SU-DHL-6 (cell line): ENCODE data around the gene SRD5A3.

Experiments used
- H2AFZ ChIP-seq: fragments of 200-600 bp; sonication (generic); 2 replicates; pipeline ENCODE4 v1.6.1; 2014; ENCODE audit warnings: low read depth, mild to moderate bottlenecking, moderate library complexity, mixed read lengths, antibody characterized with exemption, low read length; ENCODE audit not compliant: severe bottlenecking
- H3F3A ChIP-seq: fragments of 200-600 bp; shearing (Covaris generic); 2 replicates; pipeline ENCODE4 v1.6.0; 2016; ENCODE audit warnings: antibody characterized with exemption, mild to moderate bottlenecking; ENCODE audit not compliant: insufficient read depth
- H3K27ac ChIP-seq: fragments of 200-600 bp; sonication (generic); 2 replicates; pipeline ENCODE4 v1.5.1; 2016; ENCODE audit warnings: low read depth, mild to moderate bottlenecking, low read length, moderate library complexity, mixed read lengths
- H3K27me3 ChIP-seq: fragments of 200-600 bp; sonication (generic), shearing (Covaris generic); 2 replicates; pipeline ENCODE4 v1.6.0; 2014; ENCODE audit warnings: mild to moderate bottlenecking, low read length
- H3K36me3 ChIP-seq: fragments of 200-600 bp; sonication (generic); 2 replicates; pipeline ENCODE4 v1.6.1; 2014; ENCODE audit warnings: mild to moderate bottlenecking, low read length, mixed read lengths
- H3K4me2 ChIP-seq: fragments of 300-600, 200-600 bp; shearing (Covaris generic), sonication (generic); 2 replicates; pipeline ENCODE4 v1.6.0; 2014; ENCODE audit warnings: low read length, low read depth, mild to moderate bottlenecking; ENCODE audit not compliant: poor library complexity, severe bottlenecking
- H3K4me3 ChIP-seq: fragments of 200-600 bp; sonication (generic); 2 replicates; pipeline ENCODE4 v1.5.1; 2014; ENCODE audit warnings: antibody characterized with exemption, low read length, mild to moderate bottlenecking, mixed read lengths; ENCODE audit not compliant: insufficient read depth, poor library complexity, severe bottlenecking
- H3K79me2 ChIP-seq: fragments of 200-600 bp; sonication (generic); 2 replicates; pipeline ENCODE4 v1.6.1; 2014; ENCODE audit warnings: mild to moderate bottlenecking, low read length, moderate library complexity; ENCODE audit not compliant: insufficient read depth
- H3K9ac ChIP-seq: fragments of 200-600 bp; sonication (generic); 2 replicates; pipeline ENCODE4 v1.7.0; 2014; ENCODE audit warnings: mild to moderate bottlenecking, low read length
- H3K9me2 ChIP-seq: fragments of 200-600 bp; sonication (generic); replicated peaks from 2 replicates; pipeline ENCODE4 v1.6.1; 2014; ENCODE audit warnings: low read length; ENCODE audit not compliant: insufficient read depth
- H3K9me3 ChIP-seq: fragments of 200-600 bp; sonication (generic); 2 replicates; pipeline ENCODE4 v1.6.1; 2014; ENCODE audit warnings: low read length, mixed read lengths; ENCODE audit not compliant: insufficient read depth
- H4K20me1 ChIP-seq: fragments of 200-600 bp; sonication (generic); 2 replicates; pipeline ENCODE4 v1.6.1; 2014; ENCODE audit warnings: low read depth, mild to moderate bottlenecking, antibody characterized with exemption, low read length, moderate library complexity, mixed read lengths
- CTCF ChIP-seq: fragments of 200-600 bp; sonication (generic); IDR thresholded peaks from one replicate; pipeline ENCODE4 v1.5.1; 2017; ENCODE audit warnings: antibody characterized with exemption, mild to moderate bottlenecking, low read length, moderate library complexity; ENCODE audit not compliant: insufficient read depth, poor library complexity, severe bottlenecking
- EZH2phosphoT487 ChIP-seq: fragments of 200-600 bp; sonication (generic), shearing (Covaris generic); conservative IDR thresholded peaks from 2 replicates; pipeline ENCODE4 v1.6.1; 2018; ENCODE audit warnings: mild to moderate bottlenecking, antibody characterized with exemption, low read length, moderate library complexity, mixed read lengths

SRD5A3 gene

DNA sequence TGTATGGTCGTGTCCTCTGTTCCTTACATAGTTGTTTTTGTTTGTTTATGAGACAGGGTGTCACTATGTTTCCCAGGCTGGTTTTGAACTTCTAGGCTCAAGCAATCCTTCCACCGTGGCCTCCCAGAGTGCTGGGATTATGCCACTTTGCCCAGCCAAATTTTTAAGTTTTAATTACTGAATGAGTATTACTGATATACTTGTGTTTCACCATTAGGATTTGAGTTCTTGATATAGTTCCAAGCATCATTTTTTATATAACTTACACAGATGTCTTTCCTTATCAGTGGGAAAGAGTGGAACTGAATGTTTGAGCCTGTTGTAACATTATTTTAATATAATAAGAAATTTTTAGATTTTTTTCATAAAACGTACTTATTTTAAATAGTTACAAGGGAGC lies 70.1 kb downstream of the SRD5A3 start:
- Histone ChIP-seq H3F3A (no peaks in the 10 kb centered on the region), H3K36me3 (peaks cover 7% of the 10 kb centered on the region; the same call in 1 of the 2 replicates), H3K27ac (no peak overlapping the region), H4K20me1 (no peaks in the 10 kb centered on the region), H3K9me3 (no peaks in the 10 kb centered on the region), H3K4me3 (no peak overlapping the region), H3K4me2 (no peak overlapping the region), H3K79me2 (peaks cover 7% of the 10 kb centered on the region; the same call in 1 of the 2 replicates), H3K9me2 (no peaks in the 10 kb centered on the region), H2AFZ (no peak overlapping the region), H3K27me3 (no peaks in the 10 kb centered on the region), H3K9ac (no peak overlapping the region)
- TF ChIP-seq EZH2phosphoT487, result no peak
- no peak for TF ChIP-seq CTCF
